Subcutaneous adipose tissue (tissue), 4 donors: ENCODE measurements around the gene VASN. TPM values are rescaled to one million over a fixed set of nuclear protein-coding genes. Genes with fewer than 3 reads are reported as not detected.

ENCODE experiments used
- CTCF ChIP-seq: fragments of 450-650 bp; IDR thresholded peaks from one replicate; pipeline ENCODE4 v1.5.1; 2016; ENCODE audit warnings: low read depth, mild to moderate bottlenecking, control low read depth, antibody characterized with exemption, moderate library complexity
- total RNA-seq, 4 donors: library from RNA; depleted of rRNA; stranded (reverse); fragments of >200 nt; gene quantifications; one replicate each; pipeline ENCODE4 v1.1.0, GENCODE V29; 2016

The VASN gene
- total RNA-seq, 4 donors from 2014 or later = 13.7 to 34.9 (median 22.3) TPM

GRCh38 chr16:4339909-4340308 is 31.7 kb upstream of the VASN start:
- TF ChIP-seq CTCF = no peak

- no peak for TF ChIP-seq CTCF
Measured at GRCh38 chr16:4340443-4340842, 31.2 kb upstream of the VASN start.

GRCh38 chr16:4341250-4341649 is 30.4 kb upstream of the VASN start:
- no peak for TF ChIP-seq CTCF

- TF ChIP-seq CTCF = no peak
Measured at GRCh38 chr16:4342866-4343744, 28.5 kb upstream of the VASN start.

- no peak for TF ChIP-seq CTCF
Measured at GRCh38 chr16:4344983-4345835, 26.4 kb upstream of the VASN start.

GRCh38 chr16:4345836-4346781 is 25.5 kb upstream of the VASN start:
- no peak for TF ChIP-seq CTCF
